Activated naive CD4-positive, alpha-beta T cell treated with anti-CD3 and anti-CD28 coated beads, Interleukin-2, amount 50 U/mL, for 72 hours (primary cell): ENCODE data around the gene TRPC6. TPM values are rescaled to one million over a fixed set of nuclear protein-coding genes. Genes with fewer than 3 reads are reported as not detected.
"Not testable (repeated sequence)": the region's sequence is repeated elsewhere in the genome, so short reads cannot be mapped to it uniquely, and the experiment has no call there.

Source experiments
- ATAC-seq, 2 donors: fragments of 150-1000 bp; cut with Tn5 transposase; 2 replicates each; pipeline ENCODE4 v1.10.0; 2021; ENCODE audit warnings: mild to moderate bottlenecking in 2 of 2, moderate library complexity in 2 of 2
- DNase-seq, 2 donors: peaks; one replicate each; pipeline ENCODE4 v3.0.0; 2021 to 2022; ENCODE audit warnings: low spot score in 2 of 2
- H3K27ac Mint-ChIP-seq, 2 donors: one replicate each; pipeline ENCODE4 v1.8.0; 2022; ENCODE audit warnings: mild to moderate bottlenecking in 2 of 2, mixed read lengths in 2 of 2
- H3K36me3 Mint-ChIP-seq, 2 donors: one replicate each; pipeline ENCODE4 v1.8.0; 2022; ENCODE audit warnings: mixed read lengths in 2 of 2
- H3K9me3 Mint-ChIP-seq, 2 donors: one replicate each; pipeline ENCODE4 v1.8.0; 2022; ENCODE audit warnings: mixed read lengths in 2 of 2
- total RNA-seq, 2 donors: library from RNA; stranded (reverse); gene quantifications; one replicate each; pipeline ENCODE4 v1.2.3, GENCODE V29; 2022

Gene TRPC6
- total RNA-seq, 2 donors from 2014 or later: not detected

- DNase-seq: no peak
- Mint-ChIP-seq H3K36me3 (no peaks in the 10 kb centered on the region), H3K9me3 (peaks cover 4 to 9% of the 10 kb centered on the region in 2 donors), H3K27ac (no peak overlapping the region)
- no peak for ATAC-seq
Observed at GRCh38 chr11:101442171-101442570, 141.6 kb downstream of the TRPC6 start.

DNA sequence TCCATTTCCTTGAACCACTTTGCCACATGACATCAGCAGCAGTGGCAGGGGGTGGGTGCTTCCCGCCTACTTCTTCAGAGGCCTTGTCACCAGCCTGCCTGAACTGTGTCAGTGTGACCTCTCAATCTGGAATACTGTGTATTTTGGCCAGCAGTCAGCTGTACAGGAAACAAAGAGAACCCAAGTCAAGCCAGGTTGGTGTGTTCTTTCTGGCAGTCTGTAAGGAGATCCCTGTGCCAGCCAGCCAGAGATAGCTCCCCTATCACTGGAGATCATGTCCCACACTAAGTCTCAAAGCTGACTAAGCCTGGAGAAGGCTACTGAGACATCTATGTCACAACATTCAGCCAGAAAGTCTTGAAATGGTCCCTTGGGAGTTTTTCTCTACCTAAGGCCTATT is 142.1 kb downstream of the TRPC6 start:
- Mint-ChIP-seq H3K9me3 (peaks cover 4 to 9% of the 10 kb centered on the region in 2 donors), H3K36me3 (no peaks in the 10 kb centered on the region), H3K27ac (no peak overlapping the region)
- DNase-seq (no peak), ATAC-seq (no peak)

- ATAC-seq: no peak
- H3K36me3 Mint-ChIP-seq: no peaks in the 10 kb centered on the region
- DNase-seq: no peak
- no peak overlapping the region for H3K27ac Mint-ChIP-seq
- peaks cover 4 to 9% of the 10 kb centered on the region in 2 donors for H3K9me3 Mint-ChIP-seq
Observed at GRCh38 chr11:101439488-101439887, 144.3 kb downstream of the TRPC6 start.

GRCh38 chr11:101438708-101439107 is 145.1 kb downstream of the TRPC6 start:
- DNase-seq, ATAC-seq, H3K27ac Mint-ChIP-seq, H3K36me3 Mint-ChIP-seq: not testable (repeated sequence)
- peaks cover 9 to 14% of the 10 kb centered on the region in 2 donors for H3K9me3 Mint-ChIP-seq

- no peak for ATAC-seq
- Mint-ChIP-seq H3K27ac (no peak overlapping the region), H3K9me3 (peaks cover 9 to 14% of the 10 kb centered on the region in 2 donors), H3K36me3 (no peaks in the 10 kb centered on the region)
- DNase-seq: no peak
Observed at GRCh38 chr11:101438126-101438525, 145.7 kb downstream of the TRPC6 start.

- no peak overlapping the region for H3K27ac Mint-ChIP-seq
- peaks cover 20% of the 10 kb centered on the region in 2 donors for H3K9me3 Mint-ChIP-seq
- H3K36me3 Mint-ChIP-seq: peaks cover 3 to 4% of the 10 kb centered on the region in 2 donors
- ATAC-seq (no peak), DNase-seq (no peak)
Observed at GRCh38 chr11:101436511-101437142, 147.2 kb downstream of the TRPC6 start.

DNA sequence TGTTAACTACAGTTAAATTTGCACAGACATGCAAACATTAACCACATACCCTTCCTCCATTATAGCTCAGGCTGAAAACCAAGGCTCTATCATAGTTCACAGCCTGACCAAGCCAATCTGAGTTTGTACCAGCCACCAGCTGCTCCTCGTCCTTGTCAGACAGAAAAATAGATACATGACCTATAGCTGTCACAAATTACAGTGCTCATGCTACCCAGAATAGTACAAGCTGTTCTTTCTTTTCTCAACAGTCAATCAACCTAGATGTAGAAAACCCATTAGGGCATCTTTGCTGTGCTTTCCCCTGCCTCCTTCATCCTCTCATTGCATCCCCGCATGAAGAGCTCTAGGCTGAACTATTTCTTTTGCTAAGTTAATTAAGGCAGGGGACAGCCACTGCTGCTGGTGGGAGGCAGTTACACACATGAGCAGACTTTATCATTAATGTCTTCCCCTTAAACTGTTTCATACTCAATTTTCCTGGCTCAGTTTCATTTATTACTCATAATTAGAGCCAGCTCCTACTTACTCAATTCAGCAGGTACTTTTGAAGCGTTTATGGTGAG is 148.3 kb downstream of the TRPC6 start:
- Mint-ChIP-seq H3K9me3 (peaks cover 20 to 24% of the 10 kb centered on the region in 2 donors), H3K27ac (no peak overlapping the region), H3K36me3 (peaks cover 4 to 11% of the 10 kb centered on the region in 2 donors)
- ATAC-seq: no peak
- DNase-seq: no peak

GRCh38 chr11:101434026-101434643 is 149.7 kb downstream of the TRPC6 start:
- ATAC-seq: no peak
- Mint-ChIP-seq H3K36me3 (peaks cover 4 to 22% of the 10 kb centered on the region in 2 donors), H3K9me3 (peaks cover 24 to 31% of the 10 kb centered on the region in 2 donors), H3K27ac (no peak overlapping the region)
- no peak for DNase-seq

DNA sequence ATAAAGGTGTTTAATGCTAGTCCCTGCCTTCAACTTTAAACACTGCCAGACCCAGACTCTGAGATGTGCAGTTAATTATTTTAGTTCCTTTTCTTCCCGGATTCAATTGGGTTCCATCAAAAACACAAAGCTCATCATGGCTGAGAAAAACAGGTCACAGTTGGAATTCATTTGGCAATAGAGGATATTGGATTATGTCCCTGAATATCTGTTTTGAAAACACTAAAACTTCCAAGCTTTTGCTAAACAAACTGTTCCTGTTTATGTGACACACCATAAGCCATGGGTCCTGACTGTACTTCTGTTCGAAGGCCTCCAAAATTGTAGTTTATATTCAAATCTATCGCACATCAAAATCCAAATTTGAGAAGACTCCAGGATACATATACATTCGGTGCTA is 150.7 kb downstream of the TRPC6 start:
- no peak for DNase-seq
- no peak for ATAC-seq
- Mint-ChIP-seq H3K27ac (no peak overlapping the region), H3K9me3 (peaks cover 33 to 39% of the 10 kb centered on the region in 2 donors), H3K36me3 (peaks cover 12 to 32% of the 10 kb centered on the region in 2 donors)

DNA sequence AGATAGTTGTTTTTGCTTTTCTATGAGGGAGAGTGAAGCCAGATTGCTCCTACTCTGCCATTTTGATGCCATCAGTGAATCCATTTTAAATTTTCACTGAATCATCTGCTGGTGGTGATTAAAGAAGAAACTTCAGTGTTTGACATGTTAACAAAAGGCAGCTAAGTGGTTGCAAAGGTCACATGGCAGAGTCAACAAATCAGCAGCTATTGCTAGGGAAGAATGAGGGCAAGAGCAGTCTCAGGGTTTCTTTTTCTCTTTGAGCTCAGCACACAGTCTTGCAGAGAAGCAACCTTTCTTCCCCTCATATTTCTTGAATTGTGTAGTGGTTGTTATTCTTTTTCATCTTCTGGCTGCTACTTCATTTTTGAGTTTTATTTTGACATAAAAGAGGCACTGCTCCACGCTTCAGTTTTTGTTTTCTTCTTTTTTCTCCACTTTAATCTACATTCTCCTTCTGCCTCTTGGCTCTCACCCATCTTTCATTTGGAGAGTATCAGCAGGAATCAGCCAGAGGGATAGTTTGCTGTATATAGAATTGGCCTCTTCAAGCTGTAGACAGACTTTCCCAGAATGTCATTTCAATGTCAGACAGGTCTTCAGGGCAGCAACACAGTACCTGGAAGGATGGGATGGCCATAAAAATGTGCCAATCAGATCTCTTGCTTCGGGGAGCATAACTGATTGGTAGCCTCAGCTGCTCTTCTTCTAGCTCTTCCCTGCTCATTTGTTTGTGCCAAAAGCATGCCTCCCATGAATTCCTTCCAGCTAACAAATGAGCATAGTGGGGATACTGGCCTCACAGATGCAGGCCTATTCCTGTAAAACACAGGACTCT is 153.9 kb downstream of the TRPC6 start:
- Mint-ChIP-seq H3K9me3 (peaks cover 39 to 47% of the 10 kb centered on the region in 2 donors), H3K27ac (no peak overlapping the region), H3K36me3 (peaks cover 13 to 34% of the 10 kb centered on the region in 2 donors)
- ATAC-seq (no peak), DNase-seq (no peak)

GRCh38 chr11:101428918-101429317 is 154.9 kb downstream of the TRPC6 start:
- H3K27ac Mint-ChIP-seq: no peak overlapping the region
- H3K36me3 Mint-ChIP-seq: peaks cover 13 to 34% of the 10 kb centered on the region in 2 donors
- DNase-seq: no peak
- H3K9me3 Mint-ChIP-seq: peaks cover 38 to 45% of the 10 kb centered on the region in 2 donors
- no peak for ATAC-seq

GRCh38 chr11:101407324-101407723 is 176.5 kb downstream of the TRPC6 start:
- Mint-ChIP-seq H3K36me3 (no peaks in the 10 kb centered on the region), H3K9me3 (peaks cover 8 to 14% of the 10 kb centered on the region in 2 donors), H3K27ac (no peak overlapping the region)
- ATAC-seq (no peak), DNase-seq (no peak)
